MM.1S (cell line): ENCODE results near the gene LNX2.

Experiments used
- EZH2 ChIP-seq: fragments of 300-600 bp; sonication (generic); optimal IDR thresholded peaks from 2 replicates; pipeline ENCODE3; 2017; ENCODE audit warnings: low read depth, mild to moderate bottlenecking, antibody characterized with exemption, low read length, mixed read lengths
- EZH2phosphoT487 ChIP-seq: fragments of 300-600 bp; sonication (generic); IDR thresholded peaks from 2 replicates; pipeline ENCODE4 v1.6.1; 2018; ENCODE audit warnings: antibody characterized with exemption, low read length
- TF ChIP-seq, protein P1 (sequence below): fragments of 300-600 bp; sonication (generic); IDR thresholded peaks from 2 replicates; pipeline ENCODE4 v1.5.1; 2016; ENCODE audit warnings: antibody characterized with exemption, low read length, mixed read lengths

GRCh38 chr13:27510082-27510481 is 110.2 kb downstream of the LNX2 start:
- TF ChIP-seq, protein P1, sequence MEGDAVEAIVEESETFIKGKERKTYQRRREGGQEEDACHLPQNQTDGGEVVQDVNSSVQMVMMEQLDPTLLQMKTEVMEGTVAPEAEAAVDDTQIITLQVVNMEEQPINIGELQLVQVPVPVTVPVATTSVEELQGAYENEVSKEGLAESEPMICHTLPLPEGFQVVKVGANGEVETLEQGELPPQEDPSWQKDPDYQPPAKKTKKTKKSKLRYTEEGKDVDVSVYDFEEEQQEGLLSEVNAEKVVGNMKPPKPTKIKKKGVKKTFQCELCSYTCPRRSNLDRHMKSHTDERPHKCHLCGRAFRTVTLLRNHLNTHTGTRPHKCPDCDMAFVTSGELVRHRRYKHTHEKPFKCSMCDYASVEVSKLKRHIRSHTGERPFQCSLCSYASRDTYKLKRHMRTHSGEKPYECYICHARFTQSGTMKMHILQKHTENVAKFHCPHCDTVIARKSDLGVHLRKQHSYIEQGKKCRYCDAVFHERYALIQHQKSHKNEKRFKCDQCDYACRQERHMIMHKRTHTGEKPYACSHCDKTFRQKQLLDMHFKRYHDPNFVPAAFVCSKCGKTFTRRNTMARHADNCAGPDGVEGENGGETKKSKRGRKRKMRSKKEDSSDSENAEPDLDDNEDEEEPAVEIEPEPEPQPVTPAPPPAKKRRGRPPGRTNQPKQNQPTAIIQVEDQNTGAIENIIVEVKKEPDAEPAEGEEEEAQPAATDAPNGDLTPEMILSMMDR, result no peak
- TF ChIP-seq EZH2, result no peak
- no peak for TF ChIP-seq EZH2phosphoT487
